GM12878 (cell line): Measurements from ENCODE around the gene ZSWIM5. TPM values are rescaled to one million over a fixed set of nuclear protein-coding genes. Genes with fewer than 3 reads are reported as not detected.

Experiments
- ATAC-seq: fragments of 200-7000 bp; cut with Tn5 transposase; 3 replicates; pipeline ENCODE4 v1.9.1; 2020; ENCODE audit warnings: mild to moderate bottlenecking, moderate library complexity
- BruUV-seq: library from RNA; stranded (reverse); fragments of 400-500 nt; replicated peaks from 2 replicates; lab custom pipeline; 2021; lab: Mats Ljungman, UMichigan
- CTCF ChIA-PET: fragments of 300-600 bp; sonication (Branson Sonifier 250); formaldehyde crosslinking; extraction: SDS; loops from one replicate; lab custom pipeline; 2021; ENCODE audit warnings: inconsistent platforms; lab: Yijun Ruan, JAX
- POLR2A ChIA-PET: fragments of 350-600 bp; formaldehyde crosslinking; extraction: SDS; loops from one replicate; lab custom pipeline; 2021; ENCODE audit warnings: inconsistent platforms; lab: Charles Lee
- RAD21 ChIA-PET: fragments of 300-600 bp; sonication (Branson Sonifier 250); formaldehyde crosslinking; loops from one replicate; lab custom pipeline; 2023; ENCODE audit warnings: antibody characterized with exemption; ENCODE audit not compliant: unreplicated experiment; lab: Charles Lee
- SMC1A ChIA-PET: fragments of 300-600 bp; sonication (Branson Sonifier 250); formaldehyde crosslinking; loops from one replicate; lab custom pipeline; 2023; ENCODE audit not compliant: unreplicated experiment, uncharacterized antibody; lab: Charles Lee
- DNase-seq: peaks from one replicate; pipeline ENCODE4 v3.0.0-alpha.2; 2011; ENCODE audit warnings: low read depth, low spot score
- FAIRE-seq: peaks from 3 replicates; lab custom pipeline; 2011; peaks lifted over from hg19 to GRCh38; lab: Jason Lieb, UNC
- H2AFZ ChIP-seq: 2 replicates; pipeline ENCODE4 v1.6.0; 2011; ENCODE audit warnings: low read depth, low read length, control low read depth; ENCODE audit not compliant: control insufficient read depth
- H3K27ac ChIP-seq: 2 replicates; pipeline ENCODE4 v1.5.1; 2011; ENCODE audit warnings: control low read depth; ENCODE audit not compliant: control insufficient read depth, insufficient read depth
- H3K27me3 ChIP-seq, 2 experiments: replicated peaks in 1 of 2; 2 replicates each; pipeline versions ENCODE4 v1.6.0 to v1.6.1; 2011; ENCODE audit warnings: low read length in 1 of 2; ENCODE audit not compliant: control insufficient read depth in 2 of 2, insufficient read depth in 2 of 2
- H3K36me3 ChIP-seq, 2 experiments: 2 replicates each; pipeline ENCODE4 v1.5.1; 2011; ENCODE audit warnings: low read length in 1 of 2; ENCODE audit not compliant: control insufficient read depth in 2 of 2, insufficient read depth in 2 of 2
- H3K4me1 ChIP-seq: 2 replicates; pipeline ENCODE4 v1.6.1; 2011; ENCODE audit warnings: mild to moderate bottlenecking, low read length, moderate library complexity, mixed read lengths; ENCODE audit not compliant: control insufficient read depth, insufficient read depth
- H3K4me2 ChIP-seq: 2 replicates; pipeline ENCODE4 v1.6.0; 2011; ENCODE audit warnings: control low read depth; ENCODE audit not compliant: control insufficient read depth, insufficient read depth
- H3K4me3 ChIP-seq: fragments of 200-600 bp; sonication (generic); 2 replicates; pipeline ENCODE4 v1.5.1; 2016
- H3K79me2 ChIP-seq: 2 replicates; pipeline ENCODE4 v1.6.0; 2011; ENCODE audit warnings: low read length; ENCODE audit not compliant: control insufficient read depth, insufficient read depth
- H3K9ac ChIP-seq: 2 replicates; pipeline ENCODE4 v1.8.0; 2011; ENCODE audit warnings: low read length, control low read depth, mixed read lengths; ENCODE audit not compliant: control insufficient read depth, insufficient read depth
- H3K9me3 ChIP-seq: replicated peaks from 3 replicates; pipeline ENCODE4 v1.5.1; 2011; ENCODE audit warnings: mild to moderate bottlenecking, low read length; ENCODE audit not compliant: control insufficient read depth, insufficient read depth
- H4K20me1 ChIP-seq: 2 replicates; pipeline ENCODE4 v1.6.0; 2011; ENCODE audit not compliant: control insufficient read depth, insufficient read depth
- ASH2L ChIP-seq: fragments of 300-600, 200-600 bp; sonication (generic); IDR thresholded peaks from 2 replicates; pipeline ENCODE4 v1.6.1; 2017; ENCODE audit warnings: low read depth, mild to moderate bottlenecking, borderline replicate concordance
- BACH1 ChIP-seq: fragments of 450-650 bp; IDR thresholded peaks from 2 replicates; pipeline ENCODE4 v1.6.1; 2017; ENCODE audit warnings: mild to moderate bottlenecking, borderline replicate concordance
- NBN ChIP-seq: fragments of 450-650 bp; IDR thresholded peaks from 2 replicates; pipeline ENCODE4 v1.6.1; 2016
- SMAD5 ChIP-seq: IDR thresholded peaks from 2 replicates; pipeline ENCODE4 v1.6.1; 2016; ENCODE audit warnings: antibody characterized with exemption, low read depth
- WRNIP1 ChIP-seq: IDR thresholded peaks from 2 replicates; pipeline ENCODE4 v1.6.1; 2011; ENCODE audit warnings: low read depth, low read length, improper control_type of control experiment, borderline replicate concordance
- in situ Hi-C: fragments of 300-500 bp; cut with MboI; formaldehyde crosslinking; loops from 9 replicates; pipeline ENCODE4 v1.14.3; 2018; ENCODE audit warnings: mixed read lengths
- intact Hi-C: fragments of 100-400 bp; cut with micrococcal nuclease; formaldehyde crosslinking; loops from one replicate; pipeline ENCODE4 v1.14.2; 2022; ENCODE audit not compliant: unreplicated experiment
- polyA plus RNA-seq, 11 experiments: library from polyadenylated mRNA; depleted of rRNA in 4 of 11; unstranded in 6 of 11; stranded (reverse) in 5 of 11; fragments of >200 nt; fragmentation: Nextera tagmentation in 4 of 11; fragmentation: Illumina TruSeq in 1 of 11; extraction: Ambion mirVana in 4 of 11; extraction: Trizol in 1 of 11; gene quantifications; 1 replicate in 1 of 11; 2 replicates in 10 of 11; pipeline versions ENCODE4 v1.2.1 to v1.2.3, GENCODE V29; 2011 to 2016; ENCODE audit warnings: inconsistent platforms in 2 of 11, missing spikeins in 2 of 11, low read depth in 1 of 11
- total RNA-seq, 4 experiments: library from RNA; depleted of rRNA in 3 of 4; stranded (reverse); fragments of >200 nt in 3 of 4; fragmentation: Illumina TruSeq in 1 of 4; extraction: Trizol in 1 of 4; gene quantifications; 2 replicates each; pipeline versions ENCODE4 v1.2.1 to v1.2.3, GENCODE V29; 2013 to 2021
- TF ChIP-seq, protein P1 (sequence below): fragments of 450-650 bp; IDR thresholded peaks from 2 replicates; pipeline ENCODE4 v1.6.1; 2017; ENCODE audit warnings: mild to moderate bottlenecking, moderate library complexity
- TF ChIP-seq, protein P2 (sequence below): fragments of 450-650 bp; IDR thresholded peaks from 2 replicates; pipeline ENCODE4 v1.6.1; 2016; ENCODE audit warnings: mild to moderate bottlenecking

The ZSWIM5 gene
- total and polyA plus RNA-seq, 10 of the 15 experiments (the other 5 are each of a cell fraction or from before 2014, with no cell fraction given), result 0.07 to 0.97 (median 0.34) TPM; not detected in 1

DNA sequence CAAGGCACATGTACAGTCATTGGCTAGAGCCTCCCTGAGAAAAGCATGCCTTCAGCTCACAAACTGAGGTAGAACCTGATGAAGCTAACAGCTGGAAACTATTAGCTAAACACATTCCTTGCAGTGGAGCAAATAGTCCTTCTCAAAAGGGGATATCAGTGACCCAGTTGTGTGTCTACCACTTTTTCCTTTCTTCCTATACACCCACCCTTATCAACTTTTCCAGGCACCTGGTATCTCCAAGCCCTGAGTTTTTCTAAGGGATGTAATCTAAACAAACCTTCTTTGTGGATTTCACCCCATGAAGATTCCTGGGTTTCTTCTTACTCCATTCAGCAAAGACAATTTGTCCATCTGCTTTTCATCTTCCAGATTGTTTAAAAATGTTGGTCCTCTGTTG lies 10.5 kb upstream of the ZSWIM5 start:
- Histone ChIP-seq H2AFZ (no peak overlapping the region), H3K27me3 (no peaks in the 10 kb centered on the region; a peak in 2 of 4 replicates), H3K79me2 (no peaks in the 10 kb centered on the region), H3K4me1 (no peaks in the 10 kb centered on the region), H3K4me3 (no peak overlapping the region), H3K36me3 (no peaks in the 10 kb centered on the region), H3K9me3 (no peaks in the 10 kb centered on the region), H3K4me2 (no peak overlapping the region), H3K9ac (no peak overlapping the region), H4K20me1 (no peaks in the 10 kb centered on the region), H3K27ac (no peak overlapping the region)
- BruUV-seq, result no TSS peak
- ChIA-PET CTCF (no interaction called here), POLR2A (no interaction called here), RAD21 (no interaction called here), SMC1A (no interaction called here)
- DNase-seq (no peak), FAIRE-seq (no peak), ATAC-seq (no peak)
- no peak for TF ChIP-seq WRNIP1
- TF ChIP-seq, protein P1, sequence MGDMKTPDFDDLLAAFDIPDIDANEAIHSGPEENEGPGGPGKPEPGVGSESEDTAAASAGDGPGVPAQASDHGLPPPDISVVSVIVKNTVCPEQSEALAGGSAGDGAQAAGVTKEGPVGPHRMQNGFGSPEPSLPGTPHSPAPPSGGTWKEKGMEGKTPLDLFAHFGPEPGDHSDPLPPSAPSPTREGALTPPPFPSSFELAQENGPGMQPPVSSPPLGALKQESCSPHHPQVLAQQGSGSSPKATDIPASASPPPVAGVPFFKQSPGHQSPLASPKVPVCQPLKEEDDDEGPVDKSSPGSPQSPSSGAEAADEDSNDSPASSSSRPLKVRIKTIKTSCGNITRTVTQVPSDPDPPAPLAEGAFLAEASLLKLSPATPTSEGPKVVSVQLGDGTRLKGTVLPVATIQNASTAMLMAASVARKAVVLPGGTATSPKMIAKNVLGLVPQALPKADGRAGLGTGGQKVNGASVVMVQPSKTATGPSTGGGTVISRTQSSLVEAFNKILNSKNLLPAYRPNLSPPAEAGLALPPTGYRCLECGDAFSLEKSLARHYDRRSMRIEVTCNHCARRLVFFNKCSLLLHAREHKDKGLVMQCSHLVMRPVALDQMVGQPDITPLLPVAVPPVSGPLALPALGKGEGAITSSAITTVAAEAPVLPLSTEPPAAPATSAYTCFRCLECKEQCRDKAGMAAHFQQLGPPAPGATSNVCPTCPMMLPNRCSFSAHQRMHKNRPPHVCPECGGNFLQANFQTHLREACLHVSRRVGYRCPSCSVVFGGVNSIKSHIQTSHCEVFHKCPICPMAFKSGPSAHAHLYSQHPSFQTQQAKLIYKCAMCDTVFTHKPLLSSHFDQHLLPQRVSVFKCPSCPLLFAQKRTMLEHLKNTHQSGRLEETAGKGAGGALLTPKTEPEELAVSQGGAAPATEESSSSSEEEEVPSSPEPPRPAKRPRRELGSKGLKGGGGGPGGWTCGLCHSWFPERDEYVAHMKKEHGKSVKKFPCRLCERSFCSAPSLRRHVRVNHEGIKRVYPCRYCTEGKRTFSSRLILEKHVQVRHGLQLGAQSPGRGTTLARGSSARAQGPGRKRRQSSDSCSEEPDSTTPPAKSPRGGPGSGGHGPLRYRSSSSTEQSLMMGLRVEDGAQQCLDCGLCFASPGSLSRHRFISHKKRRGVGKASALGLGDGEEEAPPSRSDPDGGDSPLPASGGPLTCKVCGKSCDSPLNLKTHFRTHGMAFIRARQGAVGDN, result no peak
- TF ChIP-seq ASH2L, result no peak
- TF ChIP-seq NBN, result no peak
- TF ChIP-seq BACH1, result no peak
- TF ChIP-seq, protein P2, sequence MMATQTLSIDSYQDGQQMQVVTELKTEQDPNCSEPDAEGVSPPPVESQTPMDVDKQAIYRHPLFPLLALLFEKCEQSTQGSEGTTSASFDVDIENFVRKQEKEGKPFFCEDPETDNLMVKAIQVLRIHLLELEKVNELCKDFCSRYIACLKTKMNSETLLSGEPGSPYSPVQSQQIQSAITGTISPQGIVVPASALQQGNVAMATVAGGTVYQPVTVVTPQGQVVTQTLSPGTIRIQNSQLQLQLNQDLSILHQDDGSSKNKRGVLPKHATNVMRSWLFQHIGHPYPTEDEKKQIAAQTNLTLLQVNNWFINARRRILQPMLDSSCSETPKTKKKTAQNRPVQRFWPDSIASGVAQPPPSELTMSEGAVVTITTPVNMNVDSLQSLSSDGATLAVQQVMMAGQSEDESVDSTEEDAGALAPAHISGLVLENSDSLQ, result no peak
- no peak for TF ChIP-seq SMAD5
- in situ Hi-C loops, result no loop called here
- intact Hi-C loops, result no loop called here
